Fibroblast of skin of left quadriceps (primary cell): ENCODE measurements around the gene AK5.
"Not testable (repeated sequence)": the region's sequence is repeated elsewhere in the genome, so short reads cannot be mapped to it uniquely, and the experiment has no call there.

Experiments used
- DNase-seq, 2 experiments: peaks; one replicate each; pipeline ENCODE4 v3.0.0-alpha.2; 2013; ENCODE audit warnings: low read depth in 2 of 2

AK5 gene

GRCh38 chr1:77288275-77288674 lies 6.5 kb downstream of the AK5 start:
- DNase-seq, result no peak

- no peak for DNase-seq
Measured at GRCh38 chr1:77290576-77290975, 8.8 kb downstream of the AK5 start.

GRCh38 chr1:77292551-77292950 lies 10.7 kb downstream of the AK5 start:
- no peak for DNase-seq

- no peak for DNase-seq
Measured at GRCh38 chr1:77300566-77300965, 18.7 kb downstream of the AK5 start.

GRCh38 chr1:77303387-77303786 lies 21.6 kb downstream of the AK5 start:
- DNase-seq, result no peak

- no peak for DNase-seq
Measured at GRCh38 chr1:77308889-77309621, 27.2 kb downstream of the AK5 start.

GRCh38 chr1:77310924-77311323 lies 29.1 kb downstream of the AK5 start:
- no peak for DNase-seq

GRCh38 chr1:77312364-77312763 lies 30.5 kb downstream of the AK5 start:
- DNase-seq, result not testable (repeated sequence)

- no peak for DNase-seq
Measured at GRCh38 chr1:77313491-77313890, 31.7 kb downstream of the AK5 start.

- DNase-seq, result peak in 1 of 2 experiments; percentile 4
Measured at GRCh38 chr1:77316006-77316405, 34.2 kb downstream of the AK5 start.

- no peak for DNase-seq
Measured at GRCh38 chr1:77316966-77317365, 35.1 kb downstream of the AK5 start.

GRCh38 chr1:77319036-77319705 lies 37.4 kb downstream of the AK5 start:
- DNase-seq, result no peak

GRCh38 chr1:77322061-77322900 lies 40.5 kb downstream of the AK5 start:
- DNase-seq, result peak; percentile 76 to 77

- no peak for DNase-seq
Measured at GRCh38 chr1:77333501-77333900, 51.7 kb downstream of the AK5 start.

- peak in 1 of 2 experiments; percentile 11 for DNase-seq
Measured at GRCh38 chr1:77336729-77337128, 54.9 kb downstream of the AK5 start.

- no peak for DNase-seq
Measured at GRCh38 chr1:77339326-77339725, 57.5 kb downstream of the AK5 start.

GRCh38 chr1:77341195-77341594 lies 59.4 kb downstream of the AK5 start:
- no peak for DNase-seq

- DNase-seq, result no peak
Measured at GRCh38 chr1:77342745-77343144, 60.9 kb downstream of the AK5 start.

GRCh38 chr1:77347646-77348045 lies 65.8 kb downstream of the AK5 start:
- peak; percentile 80 to 84 for DNase-seq

GRCh38 chr1:77348549-77348948 lies 66.7 kb downstream of the AK5 start:
- DNase-seq, result no peak

- no peak for DNase-seq
Measured at GRCh38 chr1:77349275-77349674, 67.5 kb downstream of the AK5 start.

- DNase-seq, result no peak
Measured at GRCh38 chr1:77350012-77350770, 68.4 kb downstream of the AK5 start.
